SK-N-MC (cell line): ENCODE data around the gene COL17A1.

Source experiments
- DNase-seq: peaks from one replicate; pipeline ENCODE4 v3.0.0-alpha.2; 2011; ENCODE audit warnings: low read depth, low spot score
- H3K27ac ChIP-seq: fragments of 200-600 bp; sonication (generic); 2 replicates; pipeline ENCODE4 v1.5.1; 2016; ENCODE audit warnings: mixed run types
- H3K36me3 ChIP-seq: fragments of 200-600 bp; sonication (generic); 2 replicates; pipeline ENCODE4 v1.6.1; 2017; ENCODE audit warnings: antibody characterized with exemption, low read length, mixed read lengths; ENCODE audit not compliant: insufficient read depth
- H3K4me3 ChIP-seq: fragments of 200-600 bp; sonication (generic); 2 replicates; pipeline ENCODE4 v1.5.1; 2016
- H3K9ac ChIP-seq: fragments of 200-600 bp; sonication (generic); 2 replicates; pipeline ENCODE4 v1.8.0; 2017; ENCODE audit warnings: mixed run types, mixed read lengths; ENCODE audit not compliant: insufficient read length
- H3K9me3 ChIP-seq: fragments of 200-600 bp; sonication (generic); 2 replicates; pipeline ENCODE4 v1.6.1; 2017; ENCODE audit warnings: low read depth, mild to moderate bottlenecking, antibody characterized with exemption, low read length, moderate library complexity, mixed read lengths
- EZH2 ChIP-seq: fragments of 200-600 bp; sonication (generic); IDR thresholded peaks from one replicate; pipeline ENCODE4 v1.6.1; 2017; ENCODE audit warnings: antibody characterized with exemption
- FOXP2 ChIP-seq: optimal IDR thresholded peaks from 2 replicates; pipeline ENCODE3; 2011; ENCODE audit warnings: mild to moderate bottlenecking, moderate library complexity; ENCODE audit not compliant: insufficient read depth; ENCODE audit errors: extremely low read length, control extremely low read depth
- POLR2AphosphoS5 ChIP-seq: IDR thresholded peaks from 2 replicates; pipeline ENCODE4 v1.6.1; 2012; ENCODE audit warnings: mild to moderate bottlenecking, low read depth, low read length, borderline replicate concordance

COL17A1 gene

DNA sequence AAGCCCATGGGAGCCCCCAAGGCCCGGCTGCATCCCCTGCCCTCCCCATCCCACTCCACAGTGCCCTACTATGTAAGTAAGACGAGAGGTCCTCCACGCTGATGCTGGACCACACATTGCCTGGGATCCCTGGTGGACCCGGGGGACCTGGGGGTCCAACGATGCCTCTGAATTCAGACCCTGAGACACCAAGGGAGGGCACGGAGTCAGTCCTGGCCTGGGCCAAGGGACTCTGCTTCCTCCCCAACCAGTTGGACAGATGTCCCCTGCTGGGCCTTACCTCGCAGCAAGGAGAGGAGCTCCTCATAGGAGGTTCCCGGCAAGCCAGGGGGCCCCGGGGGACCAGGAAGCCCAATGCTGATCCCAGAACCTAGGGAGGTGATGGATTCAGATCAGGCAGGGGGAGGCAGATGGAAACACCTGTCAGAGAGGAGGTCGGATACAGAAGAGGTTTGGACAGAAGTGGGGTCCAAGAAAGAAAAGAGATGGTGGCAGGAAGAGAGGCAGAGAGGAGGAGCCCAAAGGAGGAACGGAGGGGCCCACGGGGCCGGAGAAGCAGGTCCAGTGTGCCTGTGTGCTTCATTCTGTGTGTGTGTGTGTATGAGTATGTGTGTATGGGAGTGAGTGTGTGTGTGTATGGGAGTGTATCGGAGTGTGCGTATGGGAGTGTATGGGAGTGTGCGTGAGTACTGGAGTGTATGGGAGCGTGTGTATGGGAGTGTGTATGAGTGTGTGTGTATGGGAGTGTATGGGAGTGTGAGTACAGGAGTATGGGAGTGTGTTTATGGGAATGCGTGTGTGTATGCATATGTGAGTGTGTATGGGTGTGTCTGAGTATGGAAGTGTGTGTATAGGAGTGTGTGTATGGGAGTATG lies 50.2 kb downstream of the COL17A1 start:
- Histone ChIP-seq H3K9me3 (no peaks in the 10 kb centered on the region), H3K4me3 (no peak overlapping the region), H3K36me3 (no peaks in the 10 kb centered on the region), H3K27ac (no peak overlapping the region), H3K9ac (no peak overlapping the region)
- no peak for DNase-seq
- TF ChIP-seq FOXP2 (no peak), EZH2 (no peak), POLR2AphosphoS5 (no peak)

DNA sequence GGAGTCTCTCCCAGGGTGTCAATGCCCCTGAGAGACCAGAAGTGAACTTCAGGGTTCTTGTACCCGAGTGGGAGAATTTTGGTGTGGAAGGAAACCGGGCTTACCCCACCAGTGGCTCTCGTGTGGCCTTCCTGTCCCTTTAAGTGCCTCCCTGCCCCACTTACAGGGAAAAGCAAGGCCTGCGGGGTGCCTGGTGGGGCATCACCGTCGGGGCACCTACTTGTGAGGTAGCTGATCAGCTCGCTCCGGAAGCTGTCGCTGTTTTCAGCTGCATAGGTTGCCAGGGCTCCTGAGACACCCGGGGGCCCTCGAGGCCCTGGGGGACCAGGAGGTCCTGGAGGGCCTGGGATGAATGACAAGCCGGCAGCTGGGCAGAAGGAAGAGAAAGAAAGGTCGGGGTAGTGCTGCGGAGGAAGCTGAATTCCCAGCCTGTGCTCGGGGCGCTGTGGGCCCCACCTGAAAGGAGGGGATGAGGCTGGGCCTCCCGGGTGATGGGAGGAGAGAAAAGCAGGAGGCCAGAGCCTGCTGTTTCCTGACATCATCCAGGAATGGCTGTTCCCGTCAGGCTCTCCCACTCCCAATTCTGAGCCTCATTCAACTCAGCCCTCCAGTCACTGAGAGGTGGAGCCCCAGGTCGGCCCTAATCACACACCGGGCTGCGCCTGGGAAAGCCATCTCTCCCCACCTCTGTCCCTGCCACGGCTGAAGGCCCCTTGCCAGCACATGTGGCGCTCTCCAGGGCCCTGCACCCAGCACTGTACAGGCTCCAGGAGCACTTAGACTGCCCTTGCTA lies 51.1 kb downstream of the COL17A1 start:
- no peak overlapping the region for H3K4me3 ChIP-seq
- H3K36me3 ChIP-seq = no peaks in the 10 kb centered on the region
- H3K9ac ChIP-seq = no peak overlapping the region
- no peak overlapping the region for H3K27ac ChIP-seq
- no peak for DNase-seq
- H3K9me3 ChIP-seq = no peaks in the 10 kb centered on the region
- no peak for TF ChIP-seq POLR2AphosphoS5
- TF ChIP-seq EZH2 = no peak
- TF ChIP-seq FOXP2 = no peak

DNA sequence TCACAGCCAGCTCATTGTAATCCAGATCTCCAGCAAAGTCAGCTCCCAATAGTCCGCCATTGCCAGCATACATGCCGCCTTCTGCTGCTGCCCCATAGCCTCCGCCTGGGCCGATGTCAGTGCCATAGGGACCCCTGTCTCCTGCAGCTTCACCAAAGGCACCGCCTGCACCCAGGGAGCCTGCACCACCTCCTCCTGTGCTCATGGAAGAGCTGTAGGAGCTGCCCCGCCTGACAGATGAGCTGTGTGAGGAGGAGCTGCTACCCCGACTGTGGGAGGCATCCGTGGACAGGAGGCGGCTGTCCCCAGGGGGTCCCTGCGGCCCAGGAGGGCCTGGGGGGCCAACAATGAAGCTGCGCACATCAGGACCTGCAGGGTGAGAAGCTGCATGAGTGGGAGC lies 51.7 kb downstream of the COL17A1 start:
- no peak overlapping the region for H3K4me3 ChIP-seq
- H3K27ac ChIP-seq = no peak overlapping the region
- H3K9ac ChIP-seq = no peak overlapping the region
- H3K9me3 ChIP-seq = no peaks in the 10 kb centered on the region
- TF ChIP-seq FOXP2 (no peak), POLR2AphosphoS5 (no peak), EZH2 (no peak)
- no peaks in the 10 kb centered on the region for H3K36me3 ChIP-seq
- no peak for DNase-seq

DNA sequence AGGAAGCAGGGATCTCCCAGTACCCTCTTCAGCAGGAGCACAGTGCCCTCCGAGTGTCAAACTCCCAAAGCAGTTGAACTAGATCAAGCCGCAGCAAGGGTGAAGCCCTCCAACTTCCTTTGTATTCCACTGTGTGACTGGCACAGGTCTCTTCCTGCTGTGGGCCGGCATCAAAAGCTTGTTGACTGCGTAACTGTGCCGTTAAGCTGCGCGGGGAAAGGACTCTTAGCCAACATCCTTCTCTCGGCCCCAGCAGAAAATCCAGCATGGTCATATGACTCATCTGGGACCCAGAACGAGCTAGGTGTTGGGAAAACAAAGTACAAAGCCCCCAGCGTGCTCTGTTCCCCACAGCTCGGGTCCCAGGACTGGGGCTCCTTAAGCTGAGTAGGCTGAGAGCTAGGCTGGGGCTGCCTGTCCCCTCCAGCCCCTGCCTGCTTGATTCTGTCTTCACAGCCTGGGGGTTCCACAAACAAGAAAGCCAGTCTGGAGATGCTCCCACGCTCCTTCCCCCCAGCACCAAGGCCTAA lies 52.2 kb downstream of the COL17A1 start:
- Histone ChIP-seq H3K9me3 (no peaks in the 10 kb centered on the region), H3K27ac (no peak overlapping the region), H3K9ac (no peak overlapping the region), H3K36me3 (no peaks in the 10 kb centered on the region), H3K4me3 (no peak overlapping the region)
- no peak for TF ChIP-seq POLR2AphosphoS5
- no peak for TF ChIP-seq FOXP2
- TF ChIP-seq EZH2 = no peak
- no peak for DNase-seq

DNA sequence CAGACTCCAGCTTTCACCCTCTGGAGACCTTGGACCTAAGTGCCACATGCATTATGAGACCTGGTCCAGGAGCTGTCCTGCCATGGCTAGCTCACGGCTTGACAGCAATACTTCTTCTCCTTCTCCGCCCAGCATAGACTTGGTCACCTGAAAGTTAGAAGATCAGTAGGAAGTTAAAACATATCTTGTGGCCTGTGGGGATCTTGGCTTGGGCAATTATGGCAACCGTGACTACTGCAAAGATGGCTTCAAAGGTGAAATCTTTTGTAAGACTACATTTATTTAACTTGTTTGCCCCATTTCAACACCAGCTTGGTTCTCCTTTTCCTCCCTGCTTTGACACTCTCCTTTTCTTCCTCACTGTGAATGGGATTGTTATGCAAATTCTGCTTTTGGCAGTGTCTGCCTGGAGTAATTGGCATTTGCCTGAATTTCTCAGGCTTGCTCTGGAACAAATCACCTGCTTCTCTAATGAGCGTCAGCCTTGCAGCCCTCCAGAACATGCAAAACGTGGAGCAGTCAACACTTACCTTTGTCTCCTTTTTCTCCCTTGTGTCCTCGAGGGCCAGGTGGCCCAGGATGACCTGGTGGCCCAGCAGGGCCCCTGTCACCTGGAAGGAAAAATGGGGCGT lies 53.4 kb downstream of the COL17A1 start:
- H3K9ac ChIP-seq = no peak overlapping the region
- H3K36me3 ChIP-seq = no peaks in the 10 kb centered on the region
- DNase-seq = no peak
- TF ChIP-seq EZH2 (no peak), POLR2AphosphoS5 (no peak), FOXP2 (no peak)
- H3K4me3 ChIP-seq = no peak overlapping the region
- H3K27ac ChIP-seq = no peak overlapping the region
- no peaks in the 10 kb centered on the region for H3K9me3 ChIP-seq

DNA sequence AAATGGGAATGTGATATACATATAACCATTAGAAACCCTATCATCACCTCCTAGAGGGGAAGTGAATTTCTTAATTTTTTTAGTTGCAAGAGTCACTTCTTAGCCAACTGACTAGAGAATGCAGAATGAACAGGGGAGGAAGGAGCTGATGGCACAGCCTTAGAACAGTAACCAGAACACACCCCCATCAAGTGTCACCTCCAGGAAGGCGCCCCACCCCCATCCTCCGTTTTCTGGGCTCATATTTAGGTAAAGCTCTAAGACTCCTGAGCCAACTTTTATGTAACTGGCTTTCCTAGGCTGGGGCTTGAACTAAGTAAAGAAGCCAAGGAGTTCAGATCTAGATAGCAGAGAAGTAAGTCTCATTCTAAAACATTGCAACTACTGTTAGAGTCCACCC lies 54.0 kb downstream of the COL17A1 start:
- TF ChIP-seq EZH2 (no peak), FOXP2 (no peak), POLR2AphosphoS5 (no peak)
- no peaks in the 10 kb centered on the region for H3K36me3 ChIP-seq

DNA sequence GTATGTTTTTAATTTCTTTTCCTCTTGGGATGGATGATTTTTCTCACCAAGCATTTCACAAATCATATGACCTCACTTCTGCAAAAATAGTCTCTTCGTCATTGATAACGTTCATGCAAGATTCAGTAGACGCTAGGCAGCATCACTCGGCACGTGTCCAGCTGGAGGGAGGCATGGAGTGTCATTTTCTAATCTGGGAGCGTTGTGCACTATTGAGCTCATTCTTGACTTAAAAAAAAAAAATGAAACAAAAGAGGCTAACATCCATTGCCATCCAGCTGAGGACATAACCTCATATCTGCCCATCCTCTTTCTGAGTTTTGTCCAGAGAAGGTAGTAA lies 56.2 kb downstream of the COL17A1 start:
- H3K36me3 ChIP-seq = no peaks in the 10 kb centered on the region; the same call in 1 of the 2 replicates
- no peak for TF ChIP-seq EZH2
- DNase-seq = no peak
- no peak overlapping the region for H3K27ac ChIP-seq
- no peaks in the 10 kb centered on the region for H3K9me3 ChIP-seq
- no peak overlapping the region for H3K4me3 ChIP-seq
- no peak overlapping the region for H3K9ac ChIP-seq

More for the DNA sequence above, 54.0 kb downstream of the COL17A1 start:
- Histone ChIP-seq H3K4me3 (no peak overlapping the region), H3K27ac (no peak overlapping the region), H3K9ac (no peak overlapping the region), H3K9me3 (no peaks in the 10 kb centered on the region)
- no peak for DNase-seq
